SK-N-SH (cell line): ENCODE measurements around the gene CACNA2D3.

ENCODE experiments used
- CTCF ChIP-seq: fragments of 200-600 bp; sonication (generic); IDR thresholded peaks from 2 replicates; pipeline ENCODE4 v1.6.1; 2017; ENCODE audit warnings: antibody characterized with exemption, mild to moderate bottlenecking, moderate library complexity
- EP300 ChIP-seq, 2 experiments: IDR thresholded peaks; 2 replicates each; pipeline versions ENCODE4 v1.4.0 to v1.6.1; 2012; ENCODE audit warnings: borderline replicate concordance in 1 of 2, low read depth in 1 of 2, low read length in 1 of 2
- FOXM1 ChIP-seq: IDR thresholded peaks from 2 replicates; pipeline ENCODE4 v1.4.0; 2012; ENCODE audit warnings: low read depth, mild to moderate bottlenecking
- JUND ChIP-seq: IDR thresholded peaks from 2 replicates; pipeline ENCODE4 v1.4.0; 2012
- MAX ChIP-seq: IDR thresholded peaks from 2 replicates; pipeline ENCODE4 v1.4.0; 2012; ENCODE audit warnings: low read depth
- MXI1 ChIP-seq: IDR thresholded peaks from 2 replicates; pipeline ENCODE4 v1.6.1; 2012; ENCODE audit warnings: mild to moderate bottlenecking, low read depth, low read length, improper control_type of control experiment
- RAD21 ChIP-seq: IDR thresholded peaks from 2 replicates; pipeline ENCODE4 v1.6.1; 2012; ENCODE audit warnings: mild to moderate bottlenecking, low read length
- RCOR1 ChIP-seq: fragments of 150-350 bp; IDR thresholded peaks from 2 replicates; pipeline ENCODE4 v1.6.1; 2017; ENCODE audit warnings: antibody characterized with exemption, low read length
- RXRA ChIP-seq: IDR thresholded peaks from 2 replicates; pipeline ENCODE4 v1.4.0; 2012; ENCODE audit warnings: low read depth, mild to moderate bottlenecking, borderline replicate concordance
- TAF1 ChIP-seq: IDR thresholded peaks from 2 replicates; pipeline ENCODE4 v1.6.1; 2012; ENCODE audit warnings: low read depth, mild to moderate bottlenecking, low read length, moderate library complexity, borderline replicate concordance
- USF1 ChIP-seq: IDR thresholded peaks from 2 replicates; pipeline ENCODE4 v1.4.0; 2012; ENCODE audit warnings: low read depth, borderline replicate concordance
- ZBTB33 ChIP-seq: IDR thresholded peaks from 2 replicates; pipeline ENCODE4 v1.4.0; 2012; ENCODE audit warnings: low read depth, borderline replicate concordance

GRCh38 chr3:54132685-54133084, 10.3 kb downstream of the CACNA2D3 start:
- TF ChIP-seq CTCF (no peak), JUND (no peak), TAF1 (no peak), EP300 (IDR thresholded peaks at IDR 0.05; ENCODE audit: borderline replicate concordance in 1 of 2, low read depth in 1 of 2, low read length in 1 of 2) (no peak), RXRA (no peak), RCOR1 (no peak), MXI1 (no peak), USF1 (no peak), RAD21 (no peak), ZBTB33 (no peak), FOXM1 (no peak), MAX (no peak)
